Measurements from ENCODE around the gene DCLRE1C. TPM values are rescaled to one million over a fixed set of nuclear protein-coding genes. Genes with fewer than 3 reads are reported as not detected.
A peak's percentile ranks its signal among the peaks of the same experiment; 100 is the strongest.

The DCLRE1C gene
- total and polyA plus RNA-seq, 9 of the 15 experiments (the other 6 are each of a cell fraction or from before 2014, with no cell fraction given) = 8.8 to 22.2 (median 13.9) TPM

GRCh38 chr10:14954001-14954770 is at the start of gene DCLRE1C (continued):
- no peak for TF ChIP-seq PBX2 (CRISPR knock-in tag; IDR thresholded peaks at IDR 0.05; ENCODE audit: low read depth)
- no peak for TF ChIP-seq PBX2 (tag; conservative IDR thresholded peaks at IDR 0.05; ENCODE audit: low read depth)
- no peak for TF ChIP-seq MCM7 (IDR thresholded peaks at IDR 0.05)
- TF ChIP-seq PCBP2 (IDR thresholded peaks at IDR 0.05; ENCODE audit: low read depth, low read length, poor library complexity, severe bottlenecking) = no peak
- TF ChIP-seq U2AF1 (optimal IDR thresholded peaks at IDR 0.05; ENCODE audit: low read depth, low read length) = no peak
- no peak for TF ChIP-seq CHD4 (IDR thresholded peaks at IDR 0.05; ENCODE audit: insufficient read depth, insufficient replicate concordance, low read depth, low read length, poor library complexity, severe bottlenecking)
- no peak for TF ChIP-seq TSHZ1 (CRISPR knock-in tag; IDR thresholded peaks at IDR 0.05)
- TF ChIP-seq MED1 (CRISPR knock-in tag; IDR thresholded peaks at IDR 0.05; ENCODE audit: borderline replicate concordance) = no peak
- TF ChIP-seq GTF2F1 (IDR thresholded peaks at IDR 0.05; ENCODE audit: low read depth, low read length) = no peak
- no peak for TF ChIP-seq DNMT1 (IDR thresholded peaks at IDR 0.05)
- TF ChIP-seq SRF (CRISPR knock-in tag; IDR thresholded peaks at IDR 0.05) = 0 out of 4 replicates have a peak, but pooled peaks of 1 of the 2 experiments have one; percentile 23
- peak; percentile 91 for TF ChIP-seq MAX (CRISPR knock-in tag; IDR thresholded peaks at IDR 0.05)
- TF ChIP-seq ZNF3 (CRISPR knock-in tag; IDR thresholded peaks at IDR 0.05) = no peak
- peak; percentile 79 for TF ChIP-seq ZFX (CRISPR knock-in tag; IDR thresholded peaks at IDR 0.05)
- TF ChIP-seq NBN (IDR thresholded peaks at IDR 0.05; ENCODE audit: low read depth) = no peak
- TF ChIP-seq TCF7L2 (IDR thresholded peaks at IDR 0.05; ENCODE audit: low read depth, low read length) = no peak
- no peak for TF ChIP-seq SETDB1 (IDR thresholded peaks at IDR 0.05; ENCODE audit: low read length)
- TF ChIP-seq KLF6 (CRISPR knock-in tag; IDR thresholded peaks at IDR 0.05; ENCODE audit: borderline replicate concordance) = no peak
- TF ChIP-seq ZNF561 (CRISPR knock-in tag; conservative IDR thresholded peaks at IDR 0.05) = no peak
- no peak for TF ChIP-seq TCF3 (CRISPR knock-in tag; IDR thresholded peaks at IDR 0.05)
- peak; percentile 74; the same call in 1 of the 2 replicates for TF ChIP-seq ZNF511 (CRISPR knock-in tag; IDR thresholded peaks at IDR 0.05)
- TF ChIP-seq NFIX (CRISPR knock-in tag; IDR thresholded peaks at IDR 0.05; ENCODE audit: low read depth) = no peak
